Spleen (tissue), 11 donors: ENCODE results near the gene MLXIP. TPM values are rescaled to one million over a fixed set of nuclear protein-coding genes. Genes with fewer than 3 reads are reported as not detected.

Experiments
- DNase-seq: peaks from one replicate; pipeline ENCODE4 v3.0.0-alpha.2; 2020
- H3K27ac ChIP-seq, 8 donors: fragments of 200-600 bp; sonication (generic) in 7 of 8; 1 replicate in 4 of 8; 2 replicates in 4 of 8; pipeline versions ENCODE4 v1.5.0 to v1.8.0; 2016 to 2021; ENCODE audit warnings: inconsistent platforms in 4 of 8, mild to moderate bottlenecking in 4 of 8, moderate library complexity in 1 of 8
- H3K27me3 ChIP-seq, 7 donors: fragments of 200-600 bp; sonication (generic) in 6 of 7; replicated peaks in 1 of 7; 1 replicate in 4 of 7; 2 replicates in 3 of 7; pipeline versions ENCODE4 v1.5.0 to v1.8.0; 2016 to 2021; ENCODE audit warnings: inconsistent platforms in 3 of 7, mild to moderate bottlenecking in 1 of 7
- H3K36me3 ChIP-seq, 6 donors: fragments of 200-600 bp; sonication (generic) in 5 of 6; 1 replicate in 4 of 6; 2 replicates in 2 of 6; pipeline versions ENCODE4 v1.5.0 to v1.8.0; 2016 to 2021; ENCODE audit warnings: inconsistent platforms in 2 of 6
- H3K4me1 ChIP-seq, 6 donors: fragments of 200-600 bp; sonication (generic) in 5 of 6; 1 replicate in 3 of 6; 2 replicates in 3 of 6; pipeline versions ENCODE4 v1.5.0 to v1.8.0; 2016 to 2021; ENCODE audit warnings: inconsistent platforms in 3 of 6
- H3K4me3 ChIP-seq, 8 donors: fragments of 200-600 bp; sonication (generic) in 7 of 8; 1 replicate in 4 of 8; 2 replicates in 4 of 8; pipeline versions ENCODE4 v1.5.0 to v1.8.0; 2016 to 2021; ENCODE audit warnings: inconsistent platforms in 4 of 8, mild to moderate bottlenecking in 4 of 8, moderate library complexity in 2 of 8
- H3K9me3 ChIP-seq, 8 donors: fragments of 200-600 bp; sonication (generic) in 7 of 8; 1 replicate in 4 of 8; 2 replicates in 4 of 8; pipeline versions ENCODE4 v1.5.0 to v1.8.0; 2016 to 2021; ENCODE audit warnings: inconsistent platforms in 4 of 8
- CTCF ChIP-seq, 11 experiments: fragments of 200-600 bp in 7 of 11; fragments of 450-650 bp in 4 of 11; sonication (generic) in 4 of 11; IDR thresholded peaks in 8 of 11; conservative IDR thresholded peaks in 3 of 11; 1 replicate in 7 of 11; 2 replicates in 4 of 11; pipeline versions ENCODE4 v1.4.0 to v1.8.0; 2016 to 2021; ENCODE audit warnings: antibody characterized with exemption in 11 of 11, inconsistent platforms in 4 of 11, mild to moderate bottlenecking in 1 of 11
- POLR2A ChIP-seq, 3 donors: fragments of 450-650 bp; IDR thresholded peaks; one replicate each; pipeline ENCODE4 v1.5.1; 2017; ENCODE audit warnings: antibody characterized with exemption in 3 of 3, mild to moderate bottlenecking in 1 of 3
- POLR2AphosphoS5 ChIP-seq, 3 donors: sonication (generic); formaldehyde crosslinking; IDR thresholded peaks; one replicate each; pipeline ENCODE4 v1.5.1; 2017; ENCODE audit warnings: antibody characterized with exemption in 3 of 3
- WGBS, 5 donors: extraction: QIAGEN DNeasy Blood & Tissue Kit in 3 of 5; methylation state at CpG; one replicate each; pipeline versions ENCODE4 v1.1.5 to v1.1.7; 2013 to 2018; 5-methylcytosine and 5-hydroxymethylcytosine counted together
- intact Hi-C: fragments of 100-400 bp; cut with DNase I; formaldehyde crosslinking; loops from one replicate; pipeline ENCODE4 v1.15.0; 2023; ENCODE audit warnings: low total_unique reads
- polyA plus RNA-seq, 3 donors: library from polyadenylated mRNA; stranded (reverse); fragments of 200-250 nt; gene quantifications; one replicate each; pipeline ENCODE4 v1.2.1, GENCODE V29; 2013
- total RNA-seq, 7 donors: library from RNA; depleted of rRNA in 3 of 7; stranded (reverse); fragments of >200 nt in 3 of 7; fragmentation: NEBNext Ultra II Directional in 4 of 7; extraction: Animal tissue kit (Norgen Biotek cat#: 25700) in 4 of 7; gene quantifications; one replicate each; pipeline versions ENCODE4 v1.1.0 to v1.2.1, GENCODE V29; 2016 to 2021
- donor health status: healthy with polysubstance abuse.
- donor health status: DM: no; HTN: no; CAD: no; lungs with moderate emphysema.
- donor health status: DM: no; HTN: no; CAD: no.
- donor health status: Bipolar disorder and iron deficiency.
- donor health status: healthy.
- donor health status: DM: no; HTN: no; CAD: no.
- donor health status: DM: yes; HTN: yes; CAD: no.

MLXIP gene
- total and polyA plus RNA-seq, 10 donors, result 7.8 to 97.1 (median 66.8) TPM

- no peaks in the 10 kb centered on the region for H3K9me3 ChIP-seq
- H3K36me3 ChIP-seq, result peaks cover 0 to 3% (median 0%) of the 10 kb centered on the region in 6 donors
- WGBS, 5 donors, result 65 to 83% (median 68%) methylated on average over 19 to 28 of the region's 28 CpGs
- peak overlapping the region in 5 of 8 donors; percentile 33 to 61 (median 49) for H3K27ac ChIP-seq
- H3K4me3 ChIP-seq, result no peak overlapping the region
- no peak for DNase-seq
- H3K4me1 ChIP-seq, result peaks cover 3 to 79% (median 34%) of the 10 kb centered on the region in 6 donors
- intact Hi-C loops, result loop anchor here (5.0 kb wide), 1 partner anchor 113 kb away; the partner anchor contains the start of gene CFAP251
- no peaks in the 10 kb centered on the region for H3K27me3 ChIP-seq
- TF ChIP-seq POLR2AphosphoS5 (IDR thresholded peaks at IDR 0.05) (peak; percentile 11 to 70 (median 57)), CTCF (IDR thresholded peaks at IDR 0.05 in 8 of 11, conservative IDR thresholded peaks at IDR 0.05 in 3 of 11) (no peak)
These were observed 48.7 kb upstream of the MLXIP start for GRCh38 chr12:122029620-122030423.

GRCh38 chr12:122030424-122031035 lies 48.0 kb upstream of the MLXIP start:
- TF ChIP-seq CTCF (IDR thresholded peaks at IDR 0.05 in 8 of 11, conservative IDR thresholded peaks at IDR 0.05 in 3 of 11), result no peak
- TF ChIP-seq POLR2A (IDR thresholded peaks at IDR 0.05), result no peak
- TF ChIP-seq POLR2AphosphoS5 (IDR thresholded peaks at IDR 0.05), result no peak
- no peak for DNase-seq
- no peaks in the 10 kb centered on the region for H3K9me3 ChIP-seq
- peaks cover 0 to 11% (median 6%) of the 10 kb centered on the region in 6 donors for H3K36me3 ChIP-seq
- WGBS, 5 donors, result 71 to 83% (median 81%) methylated on average over 11 to 13 of the region's 13 CpGs
- intact Hi-C loops, result loop anchor here (5.0 kb wide), 1 partner anchor 113 kb away; the partner anchor contains the start of gene CFAP251
- no peaks in the 10 kb centered on the region for H3K27me3 ChIP-seq
- no peak overlapping the region for H3K4me3 ChIP-seq
- peak overlapping the region in 5 of 8 donors; percentile 33 to 61 (median 49) for H3K27ac ChIP-seq
- H3K4me1 ChIP-seq, result peaks cover 3 to 72% (median 33%) of the 10 kb centered on the region in 6 donors

GRCh38 chr12:122031342-122032216 lies 47.0 kb upstream of the MLXIP start:
- 72 to 78% (median 76%) methylated on average over 14 to 21 of the region's 21 CpGs for WGBS, 5 donors
- DNase-seq, result no peak
- peaks cover 3 to 61% (median 33%) of the 10 kb centered on the region in 6 donors for H3K4me1 ChIP-seq
- H3K4me3 ChIP-seq, result no peak overlapping the region
- H3K36me3 ChIP-seq, result peaks cover 0 to 21% (median 8%) of the 10 kb centered on the region in 6 donors
- no peak overlapping the region for H3K27ac ChIP-seq
- no peaks in the 10 kb centered on the region for H3K9me3 ChIP-seq
- TF ChIP-seq POLR2A (IDR thresholded peaks at IDR 0.05), result no peak
- TF ChIP-seq POLR2AphosphoS5 (IDR thresholded peaks at IDR 0.05), result no peak
- peak in 10 of 11 experiments; percentile 37 to 81 (median 70) for TF ChIP-seq CTCF (IDR thresholded peaks at IDR 0.05 in 8 of 11, conservative IDR thresholded peaks at IDR 0.05 in 3 of 11)
- intact Hi-C loops, result loop anchor here (5.0 kb wide), 1 partner anchor 114 kb away; the partner anchor contains the start of gene CFAP251
- no peaks in the 10 kb centered on the region for H3K27me3 ChIP-seq
